SKM-1 (cell line): Measurements from ENCODE around the gene KLHL24.
A peak's percentile ranks its signal among the peaks of the same experiment; 100 is the strongest.
"Not testable (repeated sequence)": the region's sequence is repeated elsewhere in the genome, so short reads cannot be mapped to it uniquely, and the experiment has no call there.

Experiments
- DNase-seq: peaks from one replicate; lab custom pipeline; 2025; ENCODE audit not compliant: unreplicated experiment; lab: John Stamatoyannopoulos, UW

The KLHL24 gene

DNA sequence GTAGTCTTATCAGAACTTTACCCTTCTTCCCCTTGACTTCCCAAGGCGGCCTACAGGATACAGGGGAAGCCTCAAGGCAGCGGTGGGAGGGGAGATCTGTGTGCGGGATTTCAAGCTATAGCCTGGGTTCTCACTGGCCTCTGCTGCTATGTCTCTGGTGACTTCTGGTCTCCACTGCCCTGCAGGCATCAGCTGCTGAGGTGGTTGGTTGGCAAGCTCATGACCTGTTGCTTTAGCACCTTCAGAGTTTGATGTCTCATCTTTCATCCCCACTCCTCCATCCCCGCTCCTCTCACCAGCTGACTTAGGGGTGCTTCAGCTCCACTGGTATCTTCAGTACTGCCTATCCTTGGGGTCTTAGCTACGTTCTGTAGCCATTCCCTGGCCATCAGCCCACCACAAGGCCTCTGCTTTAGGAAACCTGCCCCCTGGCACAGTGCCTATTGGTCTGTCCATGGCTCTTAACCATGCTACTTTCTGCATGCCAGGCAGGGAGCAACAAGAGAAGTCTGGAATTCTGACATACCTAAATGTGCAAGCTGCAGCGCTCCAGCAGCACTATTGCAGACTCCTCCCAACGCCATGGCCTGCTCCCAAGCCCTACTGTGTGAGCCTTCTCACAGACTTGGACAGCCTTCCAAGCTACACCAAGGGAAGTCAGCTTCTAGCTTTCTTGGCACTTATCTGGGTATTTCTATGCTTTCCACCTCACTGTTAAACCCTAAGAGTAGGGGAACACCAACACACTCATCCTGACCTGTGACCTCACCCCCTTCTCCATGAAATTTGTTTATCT is 60.3 kb downstream of the KLHL24 start:
- DNase-seq, result no peak

DNA sequence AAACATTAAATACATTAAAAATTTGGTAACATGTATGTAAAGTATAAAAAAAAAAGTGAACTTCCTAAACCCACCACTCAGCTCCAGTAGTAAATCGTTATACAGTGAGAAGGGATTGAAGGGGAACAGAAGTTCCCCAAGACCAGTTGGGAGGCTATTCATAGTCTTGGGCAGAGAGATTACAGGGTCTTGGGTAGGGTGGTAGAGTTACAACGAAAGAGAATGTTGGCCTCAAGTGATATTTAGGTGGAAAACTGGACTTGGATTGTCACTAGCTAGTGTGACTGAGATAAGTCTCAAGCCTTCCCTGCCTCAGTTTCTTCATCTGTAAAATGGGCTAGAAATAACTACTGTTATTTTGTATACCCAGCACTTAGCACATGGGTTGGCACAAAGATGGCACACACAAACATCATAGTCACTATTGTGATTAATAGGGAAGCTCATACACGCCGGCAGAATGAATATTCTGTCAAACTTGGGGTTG is 61.7 kb downstream of the KLHL24 start:
- no peak for DNase-seq

DNA sequence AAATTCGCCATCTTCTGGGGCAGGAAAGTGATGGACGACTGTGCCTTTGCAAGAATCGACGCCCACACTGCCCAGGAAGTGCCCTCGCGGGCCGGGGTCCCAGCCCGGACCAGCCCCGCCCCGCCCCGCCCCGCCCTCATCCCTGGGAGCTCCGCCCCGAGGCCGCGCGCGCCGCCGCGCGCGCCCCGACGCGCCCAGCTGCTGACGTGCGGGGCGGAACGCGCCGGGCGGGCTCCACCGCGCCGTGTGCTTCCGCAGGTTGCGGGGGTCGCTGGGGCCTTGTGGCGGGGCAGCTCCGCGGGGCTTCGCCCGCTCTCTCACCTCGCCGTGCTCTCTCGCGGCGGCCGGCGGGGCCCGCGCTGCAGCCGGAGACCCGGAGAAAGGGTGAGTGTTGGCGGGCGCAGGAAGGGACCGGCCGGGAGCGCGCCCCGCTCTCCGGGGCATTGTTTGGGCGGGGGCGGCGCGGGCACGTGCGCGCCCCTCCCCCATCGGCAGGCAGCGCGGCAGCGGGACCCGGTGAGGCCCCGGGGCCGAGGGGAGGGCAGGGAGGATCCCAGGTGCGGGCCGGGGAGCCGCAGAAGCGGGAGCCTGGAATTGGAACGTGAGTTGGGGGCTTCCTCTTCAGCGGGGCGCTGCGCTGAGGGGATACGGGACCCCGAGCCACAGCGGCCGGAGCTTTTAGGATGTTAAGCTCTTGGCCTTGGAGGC is 62.3 kb downstream of the KLHL24 start, which contains the start of gene YEATS2:
YEATS2 (plus strand) TSS at position 188 of the 708 bp plus-strand sequence. CDS start 17,366 bp downstream, outside the sequence.
- peak; percentile 23 for DNase-seq

DNA sequence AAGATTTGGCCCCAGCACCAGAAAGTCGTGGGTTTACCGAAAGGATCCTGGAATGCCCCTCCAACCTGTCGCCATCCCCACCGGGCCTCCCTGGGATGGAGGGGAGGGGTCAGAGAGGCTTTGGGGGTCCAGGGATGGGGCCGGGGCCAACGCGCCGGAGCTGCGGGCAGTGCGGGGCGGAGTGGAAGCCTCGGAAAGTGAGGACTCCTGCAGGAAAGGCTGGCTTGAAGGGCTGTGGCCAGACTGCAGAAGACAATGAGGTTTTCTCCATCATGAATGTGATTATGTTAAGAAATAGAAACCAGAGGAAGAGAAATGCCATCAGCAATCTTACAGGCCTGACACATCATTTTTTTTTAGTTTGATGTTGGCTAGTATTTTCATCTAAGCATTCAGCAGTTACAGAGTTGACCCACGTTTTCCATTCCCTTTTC is 62.9 kb downstream of the KLHL24 start:
- DNase-seq, result no peak

DNA sequence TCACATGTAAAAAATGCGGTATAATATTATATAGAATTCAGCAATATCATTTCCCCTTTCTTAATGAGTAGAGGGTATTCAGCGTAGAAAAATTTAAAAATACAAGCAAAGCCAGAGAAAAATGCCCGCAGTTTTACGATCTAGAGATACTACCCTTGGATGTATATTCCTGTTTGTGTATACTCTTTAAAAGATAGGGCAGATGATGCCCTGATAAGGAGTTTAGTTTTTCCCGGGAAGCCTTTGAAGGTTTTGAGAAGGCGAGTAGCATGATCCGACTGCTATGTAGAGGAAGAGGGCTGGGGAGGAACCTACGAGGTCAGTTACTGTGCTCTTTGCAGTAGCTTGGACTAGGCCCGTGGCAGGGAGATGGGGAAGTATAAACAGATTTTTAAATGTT is 63.3 kb downstream of the KLHL24 start:
- DNase-seq, result peak; percentile 57

DNA sequence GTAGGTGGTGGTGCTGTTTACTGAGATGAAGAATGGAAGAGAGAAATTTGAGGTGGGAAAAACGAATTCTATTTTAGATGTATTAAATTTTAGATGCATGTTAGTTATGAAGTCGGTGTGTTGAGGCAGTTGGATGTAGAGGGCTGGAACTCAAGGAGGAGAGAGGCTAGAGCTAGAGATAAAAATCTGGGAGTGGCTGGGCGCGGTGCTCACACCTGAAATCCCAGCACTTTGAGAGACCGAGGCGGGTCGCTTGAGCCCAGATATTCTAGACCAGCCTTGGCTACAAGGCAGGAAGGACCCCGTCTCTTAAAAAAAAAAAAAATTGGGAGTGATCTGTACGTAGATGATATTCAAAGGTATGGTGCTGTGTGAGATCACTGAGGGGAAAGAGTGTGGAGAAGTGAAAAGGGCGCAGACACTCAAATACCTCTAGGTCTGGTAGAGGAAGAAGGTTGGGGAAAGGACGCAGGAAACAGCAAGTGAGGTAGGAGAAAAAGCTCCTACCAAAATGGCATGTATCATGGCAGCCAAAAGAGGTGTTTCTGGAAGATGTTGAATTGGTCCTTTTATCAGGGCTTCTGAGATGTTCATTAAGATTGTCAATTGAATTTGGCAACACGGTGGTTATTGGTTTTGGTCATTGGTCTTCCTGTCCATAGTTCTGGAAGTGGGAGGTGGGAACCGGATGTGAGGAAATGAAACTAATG is 64.0 kb downstream of the KLHL24 start:
- no peak for DNase-seq

DNA sequence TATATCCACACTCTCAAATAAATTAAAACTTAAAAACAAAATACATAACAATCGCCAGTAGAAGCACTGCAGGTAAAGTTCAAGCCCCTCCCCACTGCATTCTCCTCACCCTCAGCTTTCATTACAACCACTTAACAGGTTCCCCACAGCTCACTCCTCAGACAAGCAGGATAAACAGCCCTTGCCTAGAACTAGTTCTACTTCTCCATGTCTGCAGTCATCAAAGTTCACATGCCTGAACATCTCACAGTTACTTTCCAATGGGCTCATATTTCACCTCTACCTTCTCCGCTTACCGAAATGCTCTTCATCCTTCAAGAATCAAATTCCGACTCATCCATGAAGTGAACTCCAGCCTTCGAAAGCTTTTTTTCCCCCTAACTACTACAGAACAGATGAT is 66.3 kb downstream of the KLHL24 start:
- no peak for DNase-seq

DNA sequence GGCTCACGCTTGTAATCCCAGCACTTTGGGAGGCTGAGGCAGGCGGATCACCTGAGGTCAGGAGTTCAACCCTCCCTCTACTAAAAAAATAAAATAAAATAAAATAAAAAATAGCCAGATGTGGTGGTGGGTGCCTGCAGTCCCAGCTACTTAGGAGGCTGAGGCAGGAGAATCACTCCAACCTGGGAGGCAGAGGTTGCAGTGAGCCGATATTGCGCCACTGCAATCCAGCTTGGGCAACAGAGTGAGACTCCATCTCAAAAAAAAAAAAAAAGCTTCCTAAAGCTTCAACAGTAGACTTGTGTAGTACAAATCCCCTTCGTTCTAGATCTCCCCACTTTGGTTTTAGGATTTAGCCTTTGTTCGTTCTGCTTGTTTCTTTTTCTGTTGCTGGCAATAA is 68.5 kb downstream of the KLHL24 start:
- DNase-seq, result not testable (repeated sequence)

DNA sequence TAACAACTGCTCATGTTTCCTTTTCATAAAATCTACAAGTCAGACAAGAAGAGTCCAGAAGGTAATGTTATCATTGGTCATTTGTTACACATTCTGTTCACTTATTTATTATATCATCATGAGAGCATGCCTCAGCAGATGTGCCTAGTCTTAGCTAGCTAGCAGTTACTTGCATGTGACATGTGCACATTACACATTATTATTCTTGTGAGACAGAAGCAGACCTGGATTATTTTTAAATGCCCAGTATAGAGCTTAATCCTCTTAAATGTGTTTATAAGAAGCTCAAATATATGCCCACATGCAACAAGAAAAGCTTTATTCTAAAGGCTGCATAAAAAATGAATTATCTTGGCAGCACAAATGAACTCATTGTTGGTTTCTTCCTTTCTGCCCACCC is 74.8 kb downstream of the KLHL24 start:
- DNase-seq, result no peak

DNA sequence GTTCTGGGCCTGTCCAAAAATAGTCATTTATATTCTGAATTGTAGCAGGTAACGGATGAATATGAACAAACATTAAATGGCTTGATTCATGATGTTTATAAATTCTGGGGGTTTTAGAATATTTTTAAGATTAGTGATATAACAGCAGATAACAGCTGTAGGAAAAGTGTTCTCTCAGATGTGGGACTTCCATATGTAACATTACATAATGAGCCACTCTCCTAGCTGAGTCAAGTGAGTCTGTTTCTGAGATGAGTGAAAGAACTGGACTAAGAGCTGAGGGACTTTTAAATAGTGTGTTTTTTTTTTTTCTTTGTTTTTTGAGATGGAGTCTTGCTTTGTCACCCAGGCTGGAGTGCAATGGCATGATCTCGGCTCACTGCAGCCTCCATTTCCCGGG is 76.1 kb downstream of the KLHL24 start:
- no peak for DNase-seq

DNA sequence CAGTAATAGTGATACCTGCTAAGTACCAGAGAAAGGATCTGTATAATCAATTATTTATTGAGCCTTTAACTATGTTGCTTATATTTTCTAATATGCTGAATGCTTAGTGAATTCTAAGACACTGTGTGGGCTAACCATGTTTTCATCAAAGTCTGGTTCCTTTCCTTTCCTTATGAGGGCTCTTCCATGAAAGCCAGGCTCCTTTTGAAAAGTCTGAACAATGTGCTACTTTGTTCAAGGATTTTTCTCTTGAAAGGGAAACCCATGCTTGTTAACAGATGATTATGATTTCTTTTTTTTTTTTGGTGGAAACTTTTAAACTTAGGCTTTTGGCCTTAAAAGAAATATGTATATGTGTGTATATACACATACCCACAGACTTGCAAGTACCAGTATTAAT is 79.2 kb downstream of the KLHL24 start:
- no peak for DNase-seq

DNA sequence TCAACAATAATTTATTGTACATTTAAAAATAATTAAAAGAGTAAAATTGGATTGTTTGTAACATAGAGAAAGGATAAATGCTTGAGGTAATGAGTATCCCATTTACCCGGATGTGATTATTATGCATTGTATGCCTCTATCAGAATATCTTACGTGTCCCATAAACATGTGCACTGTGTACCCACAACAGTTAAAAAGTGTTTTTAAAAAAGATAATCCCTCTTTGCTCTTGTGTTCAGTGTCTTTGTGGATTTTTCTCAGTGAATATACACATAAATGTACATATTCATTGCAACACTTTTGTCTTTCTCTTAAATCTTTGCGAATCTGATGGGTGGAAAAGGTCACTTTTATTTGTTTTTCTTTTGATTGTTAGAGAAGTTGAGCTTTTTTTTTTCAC is 82.6 kb downstream of the KLHL24 start:
- no peak for DNase-seq

DNA sequence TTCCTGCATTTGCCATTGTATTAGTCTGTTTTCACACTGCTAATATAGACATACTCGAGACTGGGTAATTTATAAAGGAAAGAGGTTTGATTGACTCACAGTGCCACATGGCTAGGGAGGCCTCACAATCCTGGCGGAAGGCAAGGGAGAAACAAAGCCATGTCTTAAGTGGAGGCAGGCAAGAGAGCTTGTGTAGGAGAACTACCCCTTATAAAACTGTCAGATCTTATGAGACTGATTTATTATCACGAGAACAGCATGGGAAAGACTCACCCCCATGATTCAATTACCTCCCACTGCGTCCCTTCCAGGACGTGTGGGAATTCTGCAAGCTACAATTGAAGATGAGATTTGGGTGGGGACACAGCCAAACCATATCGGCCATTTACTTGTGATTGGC is 90.0 kb downstream of the KLHL24 start:
- DNase-seq, result no peak

DNA sequence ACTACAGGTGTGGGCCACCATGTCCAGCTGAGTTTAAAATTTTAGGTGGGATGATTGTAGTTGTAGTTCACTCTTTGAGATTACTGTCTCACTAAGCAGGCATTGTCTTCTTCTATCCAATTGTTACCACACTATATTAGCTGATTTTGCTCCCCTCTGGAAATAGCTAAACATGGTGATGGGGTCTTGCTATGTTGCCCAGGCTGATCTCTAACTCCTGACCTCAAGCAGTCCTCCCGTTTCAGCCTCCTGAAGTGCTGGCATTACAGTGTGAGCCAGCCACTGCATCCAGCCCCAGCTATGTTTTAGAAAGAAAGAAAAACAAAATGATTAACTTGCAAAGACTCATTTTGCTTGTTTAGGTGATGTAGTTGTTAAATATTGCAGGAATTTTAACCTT is 92.8 kb downstream of the KLHL24 start:
- DNase-seq, result no peak

DNA sequence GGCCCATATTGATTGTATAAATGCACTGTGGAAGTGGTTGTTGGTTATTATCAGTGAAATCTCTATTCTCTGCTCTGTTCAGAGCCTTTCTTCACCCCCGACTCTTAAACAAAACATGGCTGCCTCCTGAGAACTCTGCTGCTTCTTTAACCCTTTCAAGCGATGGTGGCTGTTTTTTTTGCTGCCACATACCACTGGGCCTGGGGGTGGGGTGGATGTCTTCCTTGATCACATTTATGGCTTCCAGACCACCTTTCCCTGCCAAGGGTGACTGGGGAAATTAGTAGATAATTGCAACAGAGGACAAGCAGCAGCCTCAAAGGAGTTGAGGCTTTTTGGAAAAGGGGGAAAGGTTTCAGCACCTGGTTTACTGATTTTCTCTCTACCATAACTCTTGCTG is 94.9 kb downstream of the KLHL24 start:
- no peak for DNase-seq

DNA sequence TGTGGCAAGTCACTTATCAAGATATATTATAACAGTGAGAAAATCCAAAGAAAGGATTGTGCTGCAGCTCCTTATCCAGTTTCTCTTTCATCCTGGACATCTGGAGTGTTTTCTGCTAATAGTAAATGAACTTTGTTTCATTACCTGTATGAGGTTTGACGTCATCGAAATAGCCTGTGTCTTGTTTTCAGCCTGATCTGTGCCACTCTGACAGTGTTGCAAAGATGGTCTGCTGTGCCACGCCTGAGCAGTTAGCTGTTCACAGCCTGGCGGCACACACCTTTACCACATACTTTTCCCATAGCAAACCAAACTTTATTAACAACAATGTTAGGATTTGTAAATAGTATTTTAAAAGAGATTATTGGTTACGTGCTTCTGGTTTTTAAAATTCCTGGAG is 96.2 kb downstream of the KLHL24 start:
- DNase-seq, result no peak

DNA sequence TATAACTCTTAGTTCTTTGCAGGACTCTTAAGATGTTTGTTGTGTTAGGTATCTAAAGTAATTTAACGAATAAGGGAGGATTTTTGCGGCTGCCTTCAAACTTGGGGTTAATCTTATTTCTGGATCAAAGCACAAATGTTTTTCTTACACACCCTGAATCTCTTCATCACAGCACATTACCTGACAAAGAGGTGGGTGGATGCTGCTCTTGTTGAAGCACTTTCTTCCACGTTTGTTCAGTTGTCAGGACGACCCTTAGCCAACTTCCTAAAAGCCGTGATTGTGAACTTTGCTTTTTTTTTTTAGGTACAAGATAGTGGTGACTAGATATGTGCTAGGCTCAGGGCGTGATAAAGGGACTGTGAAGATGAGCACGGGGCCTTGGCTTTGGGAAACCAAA is 98.1 kb downstream of the KLHL24 start:
- DNase-seq, result no peak
